Measurements from ENCODE around the gene SDK2.

The SDK2 gene

GRCh38 chr17:73359987-73360410 lies 284.2 kb downstream of the SDK2 start:
- H3K4me1 ChIP-seq (ENCODE audit: control insufficient read depth, low read length), result no peaks in the 10 kb centered on the region
- H3K4me2 ChIP-seq (ENCODE audit: low read length), result no peak overlapping the region
- no peaks in the 10 kb centered on the region for H3K27me3 ChIP-seq (ENCODE audit: control insufficient read depth, low read length)
- no peaks in the 10 kb centered on the region for H3K9me3 ChIP-seq (ENCODE audit: control insufficient read depth, insufficient read depth, low read length)
- H3K9me2 ChIP-seq (replicated peaks; ENCODE audit: control insufficient read depth, low read length), result no peaks in the 10 kb centered on the region
- no peak overlapping the region for H3K27ac ChIP-seq (ENCODE audit: low read depth, low read length)
- H3K79me2 ChIP-seq (ENCODE audit: control insufficient read depth, low read length), result no peaks in the 10 kb centered on the region
- no peak overlapping the region for H3K4me3 ChIP-seq (ENCODE audit: low read length)
- no peaks in the 10 kb centered on the region; the same call in 1 of the 2 replicates for H4K20me1 ChIP-seq (ENCODE audit: control insufficient read depth, insufficient read depth, low read depth, low read length)
- H3F3A ChIP-seq (ENCODE audit: control insufficient read depth, insufficient read depth), result no peaks in the 10 kb centered on the region
- TF ChIP-seq EZH2phosphoT487 (IDR thresholded peaks at IDR 0.05; ENCODE audit: borderline replicate concordance, low read length), result no peak
- TF ChIP-seq, protein P1, sequence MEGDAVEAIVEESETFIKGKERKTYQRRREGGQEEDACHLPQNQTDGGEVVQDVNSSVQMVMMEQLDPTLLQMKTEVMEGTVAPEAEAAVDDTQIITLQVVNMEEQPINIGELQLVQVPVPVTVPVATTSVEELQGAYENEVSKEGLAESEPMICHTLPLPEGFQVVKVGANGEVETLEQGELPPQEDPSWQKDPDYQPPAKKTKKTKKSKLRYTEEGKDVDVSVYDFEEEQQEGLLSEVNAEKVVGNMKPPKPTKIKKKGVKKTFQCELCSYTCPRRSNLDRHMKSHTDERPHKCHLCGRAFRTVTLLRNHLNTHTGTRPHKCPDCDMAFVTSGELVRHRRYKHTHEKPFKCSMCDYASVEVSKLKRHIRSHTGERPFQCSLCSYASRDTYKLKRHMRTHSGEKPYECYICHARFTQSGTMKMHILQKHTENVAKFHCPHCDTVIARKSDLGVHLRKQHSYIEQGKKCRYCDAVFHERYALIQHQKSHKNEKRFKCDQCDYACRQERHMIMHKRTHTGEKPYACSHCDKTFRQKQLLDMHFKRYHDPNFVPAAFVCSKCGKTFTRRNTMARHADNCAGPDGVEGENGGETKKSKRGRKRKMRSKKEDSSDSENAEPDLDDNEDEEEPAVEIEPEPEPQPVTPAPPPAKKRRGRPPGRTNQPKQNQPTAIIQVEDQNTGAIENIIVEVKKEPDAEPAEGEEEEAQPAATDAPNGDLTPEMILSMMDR (IDR thresholded peaks at IDR 0.05; ENCODE audit: low read depth, low read length, poor library complexity, severe bottlenecking), result no peak
- H3K36me3 ChIP-seq (ENCODE audit: control insufficient read depth, low read length), result no peaks in the 10 kb centered on the region

DNA sequence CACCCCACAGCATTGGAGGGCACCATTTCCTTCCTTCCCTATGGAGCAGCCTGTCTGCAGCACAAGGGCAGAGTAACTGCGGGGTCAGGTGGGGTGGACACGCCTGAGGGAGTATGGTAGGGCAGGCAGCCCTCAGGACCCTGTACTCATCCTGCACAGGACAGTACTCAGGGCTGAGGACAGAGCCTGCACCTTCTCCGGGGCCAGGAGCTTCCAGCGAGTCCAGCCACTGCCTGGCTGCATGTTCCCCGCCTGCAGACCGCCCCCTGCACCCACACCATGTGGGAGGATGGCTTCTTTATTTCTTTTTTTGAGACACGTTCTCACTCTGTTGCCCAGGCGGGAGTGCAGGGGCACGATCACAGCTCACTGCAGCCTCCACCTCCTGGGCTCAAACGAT lies 284.9 kb downstream of the SDK2 start:
- Histone ChIP-seq H3K79me2 (ENCODE audit: control insufficient read depth, low read length) (no peaks in the 10 kb centered on the region), H4K20me1 (ENCODE audit: control insufficient read depth, insufficient read depth, low read depth, low read length) (no peaks in the 10 kb centered on the region; the same call in 1 of the 2 replicates), H3K9me2 (replicated peaks; ENCODE audit: control insufficient read depth, low read length) (no peaks in the 10 kb centered on the region), H3K4me3 (ENCODE audit: low read length) (no peak overlapping the region), H3K4me2 (ENCODE audit: low read length) (no peak overlapping the region), H3K9me3 (ENCODE audit: control insufficient read depth, insufficient read depth, low read length) (no peaks in the 10 kb centered on the region), H3K27ac (ENCODE audit: low read depth, low read length) (no peak overlapping the region), H3K27me3 (ENCODE audit: control insufficient read depth, low read length) (no peaks in the 10 kb centered on the region), H3F3A (ENCODE audit: control insufficient read depth, insufficient read depth) (no peaks in the 10 kb centered on the region), H3K4me1 (ENCODE audit: control insufficient read depth, low read length) (no peaks in the 10 kb centered on the region), H3K36me3 (ENCODE audit: control insufficient read depth, low read length) (no peaks in the 10 kb centered on the region)
- TF ChIP-seq, protein P1 (IDR thresholded peaks at IDR 0.05; ENCODE audit: low read depth, low read length, poor library complexity, severe bottlenecking), result no peak
- no peak for TF ChIP-seq EZH2phosphoT487 (IDR thresholded peaks at IDR 0.05; ENCODE audit: borderline replicate concordance, low read length)

- Histone ChIP-seq H3K4me2 (ENCODE audit: low read length) (no peak overlapping the region), H3K36me3 (ENCODE audit: control insufficient read depth, low read length) (no peaks in the 10 kb centered on the region), H3K4me1 (ENCODE audit: control insufficient read depth, low read length) (no peaks in the 10 kb centered on the region), H4K20me1 (ENCODE audit: control insufficient read depth, insufficient read depth, low read depth, low read length) (no peaks in the 10 kb centered on the region; the same call in 1 of the 2 replicates), H3K79me2 (ENCODE audit: control insufficient read depth, low read length) (no peaks in the 10 kb centered on the region), H3K4me3 (ENCODE audit: low read length) (no peak overlapping the region), H3K9me3 (ENCODE audit: control insufficient read depth, insufficient read depth, low read length) (no peaks in the 10 kb centered on the region), H3F3A (ENCODE audit: control insufficient read depth, insufficient read depth) (no peaks in the 10 kb centered on the region), H3K27me3 (ENCODE audit: control insufficient read depth, low read length) (no peaks in the 10 kb centered on the region), H3K27ac (ENCODE audit: low read depth, low read length) (no peak overlapping the region), H3K9me2 (replicated peaks; ENCODE audit: control insufficient read depth, low read length) (no peaks in the 10 kb centered on the region)
- TF ChIP-seq EZH2phosphoT487 (IDR thresholded peaks at IDR 0.05; ENCODE audit: borderline replicate concordance, low read length), result no peak
- TF ChIP-seq, protein P1 (IDR thresholded peaks at IDR 0.05; ENCODE audit: low read depth, low read length, poor library complexity, severe bottlenecking), result no peak
Observed at GRCh38 chr17:73358668-73359067, 285.6 kb downstream of the SDK2 start.

All from DOHH2 (cell line).